SK-N-SH treated with all-trans-retinoic acid at 6 μM for 48 hours (cell line): Measurements from ENCODE around the gene ZFYVE28.

ENCODE experiments used
- ATAC-seq: fragments of 200-7000 bp; cut with Tn5 transposase; 3 replicates; pipeline ENCODE4 v1.9.1; 2020; ENCODE audit warnings: mild to moderate bottlenecking, moderate library complexity
- BACH2 ChIP-seq: fragments of 250-450 bp; sonication (Bioruptor Pico); IDR thresholded peaks from 2 replicates; pipeline ENCODE4 v1.9.0; 2021; ENCODE audit warnings: mild to moderate bottlenecking, borderline replicate concordance
- CREB5 ChIP-seq: fragments of 250-450 bp; sonication (Bioruptor Pico); IDR thresholded peaks from 2 replicates; pipeline ENCODE4 v1.5.1; 2020; ENCODE audit warnings: low read depth, mild to moderate bottlenecking, moderate library complexity
- ESRRG ChIP-seq: fragments of 250-450 bp; sonication (Bioruptor Pico); IDR thresholded peaks from 2 replicates; pipeline ENCODE4 v1.6.1; 2021; ENCODE audit warnings: mild to moderate bottlenecking
- GLIS3 ChIP-seq: fragments of 250-450 bp; sonication (Bioruptor Pico); IDR thresholded peaks from 2 replicates; pipeline ENCODE4 v1.5.0; 2020; ENCODE audit warnings: mild to moderate bottlenecking, moderate library complexity
- ISL1 ChIP-seq: fragments of 250-450 bp; sonication (Bioruptor Pico); IDR thresholded peaks from 2 replicates; pipeline ENCODE4 v2.1.2; 2022; ENCODE audit warnings: mild to moderate bottlenecking, moderate library complexity
- OSR1 ChIP-seq: fragments of 250-450 bp; sonication (Bioruptor Pico); IDR thresholded peaks from 2 replicates; pipeline ENCODE4 v1.8.0; 2022; ENCODE audit warnings: moderate library complexity, mild to moderate bottlenecking, inconsistent platforms
- POU6F1 ChIP-seq: fragments of 250-450 bp; sonication (Bioruptor Pico); IDR thresholded peaks from 2 replicates; pipeline ENCODE4 v1.8.0; 2021; ENCODE audit warnings: low read depth, mild to moderate bottlenecking, moderate library complexity, borderline replicate concordance
- PPARA ChIP-seq: fragments of 250-450 bp; sonication (Bioruptor Pico); IDR thresholded peaks from 2 replicates; pipeline ENCODE4 v1.5.0; 2020; ENCODE audit warnings: mild to moderate bottlenecking, borderline replicate concordance
- RARB ChIP-seq: fragments of 250-450 bp; sonication (Bioruptor Pico); IDR thresholded peaks from 2 replicates; pipeline ENCODE4 v1.8.0; 2021; ENCODE audit warnings: mild to moderate bottlenecking, moderate library complexity
- TCF4 ChIP-seq: fragments of 250-450 bp; sonication (Bioruptor Pico); IDR thresholded peaks from 2 replicates; pipeline ENCODE4 v1.8.0; 2021; ENCODE audit warnings: mild to moderate bottlenecking, moderate library complexity, borderline replicate concordance
- TOX ChIP-seq: fragments of 250-450 bp; sonication (Bioruptor Pico); IDR thresholded peaks from 2 replicates; pipeline ENCODE4 v1.8.0; 2021; ENCODE audit warnings: mild to moderate bottlenecking, moderate library complexity, borderline replicate concordance
- TSHZ2 ChIP-seq: fragments of 250-450 bp; sonication (Bioruptor Pico); IDR thresholded peaks from 2 replicates; pipeline ENCODE4 v1.5.0; 2020; ENCODE audit warnings: mild to moderate bottlenecking, moderate library complexity
- ZC3H10 ChIP-seq: fragments of 250-450 bp; sonication (Bioruptor Pico); IDR thresholded peaks from 2 replicates; pipeline ENCODE4 v1.5.1; 2021; ENCODE audit warnings: mild to moderate bottlenecking, moderate library complexity
- ZFP30 ChIP-seq: fragments of 450-650 bp; formaldehyde crosslinking; IDR thresholded peaks from 2 replicates; pipeline ENCODE4 v1.5.0; 2022; ENCODE audit warnings: mild to moderate bottlenecking, moderate library complexity
- ZNF565 ChIP-seq: fragments of 450-650 bp; formaldehyde crosslinking; conservative IDR thresholded peaks from 2 replicates; pipeline ENCODE4 v1.5.0; 2020; ENCODE audit warnings: low read depth, mild to moderate bottlenecking, moderate library complexity
- TF ChIP-seq, protein P1 (sequence below): fragments of 250-450 bp; sonication (Bioruptor Pico); IDR thresholded peaks from 2 replicates; pipeline ENCODE4 v1.5.1; 2021; ENCODE audit warnings: mild to moderate bottlenecking, moderate library complexity
- TF ChIP-seq, protein P2 (sequence below): fragments of 250-450 bp; sonication (Bioruptor Pico); IDR thresholded peaks from 2 replicates; pipeline ENCODE4 v1.8.0; 2020; ENCODE audit warnings: mild to moderate bottlenecking, moderate library complexity, borderline replicate concordance

Gene ZFYVE28

DNA sequence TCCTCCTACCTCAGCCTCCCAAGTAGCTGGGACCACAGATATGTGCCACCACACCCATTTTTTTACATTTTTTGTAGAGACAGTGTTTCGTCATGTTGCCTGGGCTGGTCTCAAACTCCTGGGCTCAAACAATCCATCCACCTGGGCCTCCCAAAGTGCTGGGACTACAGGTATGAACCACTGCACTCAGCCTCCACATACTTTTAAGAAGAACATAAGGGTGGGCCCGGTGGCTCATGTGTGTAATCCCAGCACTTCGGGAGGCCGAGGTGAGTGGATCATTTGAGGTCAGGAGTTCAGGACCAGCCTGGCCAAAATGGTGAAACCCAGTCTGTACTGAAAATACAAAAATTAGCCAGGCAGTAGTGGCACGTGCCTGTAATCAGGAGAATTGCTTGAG lies 105.1 kb downstream of the ZFYVE28 start:
- no peak for TF ChIP-seq RARB (CRISPR knock-in tag)
- no peak for TF ChIP-seq ZNF565 (CRISPR knock-in tag)
- TF ChIP-seq, all 23 proteins: peak for 0
- ATAC-seq, result no peak

- TF ChIP-seq POU6F1 (CRISPR knock-in tag) (no peak), BACH2 (CRISPR knock-in tag) (no peak), GLIS3 (CRISPR knock-in tag) (no peak), CREB5 (CRISPR knock-in tag) (no peak), TSHZ2 (CRISPR knock-in tag) (no peak), ZFP30 (CRISPR knock-in tag) (no peak), ISL1 (CRISPR knock-in tag) (no peak), TOX (no peak), OSR1 (CRISPR knock-in tag) (no peak), PPARA (CRISPR knock-in tag) (no peak), ZC3H10 (CRISPR knock-in tag) (no peak), RARB (CRISPR knock-in tag) (no peak)
- TF ChIP-seq, protein P1, sequence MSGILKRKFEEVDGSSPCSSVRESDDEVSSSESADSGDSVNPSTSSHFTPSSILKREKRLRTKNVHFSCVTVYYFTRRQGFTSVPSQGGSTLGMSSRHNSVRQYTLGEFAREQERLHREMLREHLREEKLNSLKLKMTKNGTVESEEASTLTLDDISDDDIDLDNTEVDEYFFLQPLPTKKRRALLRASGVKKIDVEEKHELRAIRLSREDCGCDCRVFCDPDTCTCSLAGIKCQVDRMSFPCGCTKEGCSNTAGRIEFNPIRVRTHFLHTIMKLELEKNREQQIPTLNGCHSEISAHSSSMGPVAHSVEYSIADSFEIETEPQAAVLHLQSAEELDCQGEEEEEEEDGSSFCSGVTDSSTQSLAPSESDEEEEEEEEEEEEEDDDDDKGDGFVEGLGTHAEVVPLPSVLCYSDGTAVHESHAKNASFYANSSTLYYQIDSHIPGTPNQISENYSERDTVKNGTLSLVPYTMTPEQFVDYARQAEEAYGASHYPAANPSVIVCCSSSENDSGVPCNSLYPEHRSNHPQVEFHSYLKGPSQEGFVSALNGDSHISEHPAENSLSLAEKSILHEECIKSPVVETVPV, result no peak
- no peak for ATAC-seq
These were observed 111.6 kb downstream of the ZFYVE28 start for GRCh38 chr4:2306773-2307410.

- TF ChIP-seq PPARA (CRISPR knock-in tag) (no peak), ESRRG (CRISPR knock-in tag) (no peak), TOX (no peak), ISL1 (CRISPR knock-in tag) (no peak), OSR1 (CRISPR knock-in tag) (no peak), RARB (CRISPR knock-in tag) (no peak), BACH2 (CRISPR knock-in tag) (no peak), TCF4 (CRISPR knock-in tag) (no peak), ZC3H10 (CRISPR knock-in tag) (no peak), TSHZ2 (CRISPR knock-in tag) (no peak), CREB5 (CRISPR knock-in tag) (no peak)
- TF ChIP-seq, protein P2, sequence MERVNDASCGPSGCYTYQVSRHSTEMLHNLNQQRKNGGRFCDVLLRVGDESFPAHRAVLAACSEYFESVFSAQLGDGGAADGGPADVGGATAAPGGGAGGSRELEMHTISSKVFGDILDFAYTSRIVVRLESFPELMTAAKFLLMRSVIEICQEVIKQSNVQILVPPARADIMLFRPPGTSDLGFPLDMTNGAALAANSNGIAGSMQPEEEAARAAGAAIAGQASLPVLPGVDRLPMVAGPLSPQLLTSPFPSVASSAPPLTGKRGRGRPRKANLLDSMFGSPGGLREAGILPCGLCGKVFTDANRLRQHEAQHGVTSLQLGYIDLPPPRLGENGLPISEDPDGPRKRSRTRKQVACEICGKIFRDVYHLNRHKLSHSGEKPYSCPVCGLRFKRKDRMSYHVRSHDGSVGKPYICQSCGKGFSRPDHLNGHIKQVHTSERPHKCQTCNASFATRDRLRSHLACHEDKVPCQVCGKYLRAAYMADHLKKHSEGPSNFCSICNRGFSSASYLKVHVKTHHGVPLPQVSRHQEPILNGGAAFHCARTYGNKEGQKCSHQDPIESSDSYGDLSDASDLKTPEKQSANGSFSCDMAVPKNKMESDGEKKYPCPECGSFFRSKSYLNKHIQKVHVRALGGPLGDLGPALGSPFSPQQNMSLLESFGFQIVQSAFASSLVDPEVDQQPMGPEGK (CRISPR knock-in tag), result no peak
- no peak for ATAC-seq
These were observed 112.5 kb downstream of the ZFYVE28 start for GRCh38 chr4:2305766-2306501.
